HepG2 (cell line): Measurements from ENCODE around the gene SMCHD1. TPM values are rescaled to one million over a fixed set of nuclear protein-coding genes. Genes with fewer than 3 reads are reported as not detected.

Experiments
- ATAC-seq: fragments of 200-7000 bp; cut with Tn5 transposase; 3 replicates; pipeline ENCODE4 v1.9.1; 2020; ENCODE audit warnings: mild to moderate bottlenecking, moderate library complexity
- BruUV-seq: library from RNA; stranded (reverse); fragments of 400-500 nt; replicated peaks from 2 replicates; lab custom pipeline; 2021; lab: Mats Ljungman, UMichigan
- CTCF ChIA-PET: fragments of 300-600 bp; formaldehyde crosslinking; extraction: SDS; loops from one replicate; lab custom pipeline; 2021; ENCODE audit warnings: low total read pairs, inconsistent platforms, low intra/inter-chr PET ratio; lab: Yijun Ruan, JAX
- POLR2A ChIA-PET: fragments of 350-600 bp; sonication (Branson Sonifier 250); formaldehyde crosslinking; loops from one replicate; lab custom pipeline; 2020; ENCODE audit warnings: antibody characterized with exemption, inconsistent platforms; lab: Yijun Ruan, JAX
- DNase-seq: peaks from one replicate; pipeline ENCODE4 v3.0.0-alpha.2; 2015; ENCODE audit warnings: low spot score
- FAIRE-seq: peaks from 3 replicates; lab custom pipeline; 2011; peaks lifted over from hg19 to GRCh38; lab: Jason Lieb, UNC
- H2AFZ ChIP-seq: one replicate; pipeline ENCODE4 v1.6.1; 2011; ENCODE audit warnings: low read length, inconsistent platforms
- H3K27ac ChIP-seq: fragments of 300-600 bp; 3 replicates; pipeline ENCODE4 v1.8.0; 2011; ENCODE audit warnings: mixed run types, mild to moderate bottlenecking, mixed read lengths, low read length, inconsistent platforms; ENCODE audit not compliant: insufficient read depth; ENCODE audit errors: extremely low read length
- H3K27me3 ChIP-seq, 2 experiments: fragments of 200-600 bp in 1 of 2; 2 replicates in 1 of 2; 3 replicates in 1 of 2; pipeline versions ENCODE4 v1.6.0 to v1.8.0; 2011; ENCODE audit warnings: low read length in 2 of 2, mild to moderate bottlenecking in 2 of 2, moderate library complexity in 2 of 2, inconsistent platforms in 1 of 2; ENCODE audit not compliant: insufficient read depth in 2 of 2, control insufficient read depth in 1 of 2
- H3K36me3 ChIP-seq, 2 experiments: fragments of 200-600 bp in 1 of 2; replicated peaks in 1 of 2; 2 replicates in 1 of 2; 3 replicates in 1 of 2; pipeline versions ENCODE4 v1.5.1 to v1.8.0; 2011; ENCODE audit warnings: low read length in 2 of 2, inconsistent platforms in 1 of 2; ENCODE audit not compliant: insufficient read depth in 2 of 2, control insufficient read depth in 1 of 2
- H3K4me1 ChIP-seq: 2 replicates; pipeline ENCODE4 v1.5.1; 2012; ENCODE audit warnings: low read length, inconsistent platforms; ENCODE audit not compliant: insufficient read depth
- H3K4me2 ChIP-seq: 2 replicates; pipeline ENCODE4 v1.6.0; 2011; ENCODE audit warnings: low read depth, low read length, inconsistent platforms
- H3K4me3 ChIP-seq, 3 experiments: fragments of 200-600 bp in 1 of 3; sonication (generic), shearing (Covaris generic) in 1 of 3; replicated peaks in 1 of 3; 2 replicates each; pipeline ENCODE4 v1.5.1; 2011 to 2016; ENCODE audit warnings: low read length in 3 of 3, inconsistent platforms in 2 of 3, low read depth in 2 of 3, mild to moderate bottlenecking in 2 of 3, control low read depth in 1 of 3, mixed read lengths in 1 of 3; ENCODE audit not compliant: insufficient read depth in 1 of 3
- H3K79me2 ChIP-seq: one replicate; pipeline ENCODE4 v1.6.1; 2011; ENCODE audit warnings: low read length, inconsistent platforms; ENCODE audit not compliant: insufficient read depth
- H3K9ac ChIP-seq: 2 replicates; pipeline ENCODE4 v1.6.0; 2011; ENCODE audit warnings: mild to moderate bottlenecking, low read depth, low read length, inconsistent platforms; ENCODE audit not compliant: insufficient read depth
- H3K9me3 ChIP-seq: 2 replicates; pipeline ENCODE4 v1.5.1; 2012; ENCODE audit warnings: mild to moderate bottlenecking, low read length
- H4K20me1 ChIP-seq: 2 replicates; pipeline ENCODE4 v1.6.0; 2011; ENCODE audit warnings: inconsistent platforms, mild to moderate bottlenecking, low read length, moderate library complexity; ENCODE audit not compliant: insufficient read depth
- CBFB ChIP-seq: sonication (generic); formaldehyde crosslinking; IDR thresholded peaks from 2 replicates; pipeline ENCODE4 v1.4.0; 2020; ENCODE audit warnings: missing genetic modification reagents
- CENPT ChIP-seq: sonication (generic); formaldehyde crosslinking; IDR thresholded peaks from 2 replicates; pipeline ENCODE4 v1.8.0; 2022; ENCODE audit warnings: low read depth, mild to moderate bottlenecking, moderate library complexity, missing genetic modification reagents
- CHD4 ChIP-seq: fragments of 200-600 bp; sonication (generic); IDR thresholded peaks from 2 replicates; pipeline ENCODE4 v1.7.0; 2017; ENCODE audit warnings: mild to moderate bottlenecking, low read length, borderline replicate concordance
- HNRNPH1 ChIP-seq: fragments of 200-400 bp; formaldehyde crosslinking; optimal IDR thresholded peaks from 2 replicates; pipeline ENCODE3; 2017; ENCODE audit warnings: mild to moderate bottlenecking, low read depth, low read length
- KLF9 ChIP-seq: IDR thresholded peaks from 2 replicates; pipeline ENCODE4 v1.6.1; 2016; ENCODE audit warnings: low read depth
- RARA ChIP-seq: IDR thresholded peaks from 2 replicates; pipeline ENCODE4 v1.6.1; 2016; ENCODE audit warnings: missing genetic modification reagents, missing compliant biosample characterization
- SCMH1 ChIP-seq: sonication (generic); formaldehyde crosslinking; IDR thresholded peaks from 2 replicates; pipeline ENCODE4 v1.9.0; 2021; ENCODE audit warnings: missing genetic modification reagents, mild to moderate bottlenecking, borderline replicate concordance
- TCF7L2 ChIP-seq: IDR thresholded peaks from 2 replicates; pipeline ENCODE4 v1.6.1; 2011; ENCODE audit warnings: mild to moderate bottlenecking, low read depth, low read length, moderate library complexity
- ZNF256 ChIP-seq: sonication (generic); formaldehyde crosslinking; conservative IDR thresholded peaks from 2 replicates; pipeline ENCODE4 v1.4.0; 2020; ENCODE audit warnings: missing genetic modification reagents
- ZNF367 ChIP-seq: sonication (generic); formaldehyde crosslinking; IDR thresholded peaks from 2 replicates; pipeline ENCODE4 v1.4.0; 2020; ENCODE audit warnings: missing genetic modification reagents, borderline replicate concordance
- ZNF737 ChIP-seq: sonication (generic); formaldehyde crosslinking; IDR thresholded peaks from 2 replicates; pipeline ENCODE4 v1.5.0; 2020; ENCODE audit warnings: missing genetic modification reagents, mild to moderate bottlenecking, borderline replicate concordance
- ZNF850 ChIP-seq: sonication (generic); formaldehyde crosslinking; conservative IDR thresholded peaks from 2 replicates; pipeline ENCODE4 v1.9.0; 2021; ENCODE audit warnings: mild to moderate bottlenecking, missing genetic modification reagents
- ZSCAN9 ChIP-seq: IDR thresholded peaks from 2 replicates; pipeline ENCODE4 v1.6.1; 2016; ENCODE audit warnings: borderline replicate concordance
- in situ Hi-C: cut with HindIII; loops from 2 replicates; pipeline ENCODE4 v1.10.0; 2017; ENCODE audit warnings: low pct_unique_long_range_greater_than_20kb; ENCODE audit not compliant: extremely low pct_ligation_motif_present
- intact Hi-C: fragments of 100-400 bp; cut with micrococcal nuclease; formaldehyde crosslinking; loops from one replicate; pipeline ENCODE4 v1.10.0; 2022; ENCODE audit not compliant: unreplicated experiment
- polyA plus RNA-seq, 8 experiments: library from polyadenylated mRNA; depleted of rRNA in 3 of 8; stranded (reverse) in 7 of 8; unstranded in 1 of 8; fragments of >200 nt; fragmentation: Illumina TruSeq in 4 of 8; extraction: Trizol in 4 of 8; gene quantifications; 2 replicates each; pipeline versions ENCODE4 v1.2.1 to v1.2.3, GENCODE V29; 2011 to 2016; ENCODE audit warnings: low read depth in 4 of 8, missing spikeins in 1 of 8, mixed read lengths in 1 of 8; ENCODE audit not compliant: insufficient read depth in 1 of 8
- total RNA-seq, 5 experiments: library from RNA; depleted of rRNA; stranded (reverse); fragments of >200 nt; fragmentation: Illumina TruSeq; extraction: Trizol; gene quantifications; 2 replicates each; pipeline ENCODE4 v1.2.3, GENCODE V29; 2016; ENCODE audit warnings: low read depth in 1 of 5
- TF ChIP-seq, protein P1 (sequence below): sonication (generic); formaldehyde crosslinking; IDR thresholded peaks from 2 replicates; pipeline ENCODE4 v1.9.0; 2021; ENCODE audit warnings: missing genetic modification reagents, mild to moderate bottlenecking, borderline replicate concordance
- TF ChIP-seq, protein P2 (sequence below): sonication (generic); formaldehyde crosslinking; IDR thresholded peaks from 2 replicates; pipeline ENCODE4 v1.8.0; 2022; ENCODE audit warnings: mild to moderate bottlenecking, missing genetic modification reagents
- TF ChIP-seq, protein P3 (sequence below): sonication (generic); formaldehyde crosslinking; IDR thresholded peaks from 2 replicates; pipeline ENCODE4 v1.5.0; 2020; ENCODE audit warnings: missing genetic modification reagents
- TF ChIP-seq, protein P4 (sequence below): sonication (generic); formaldehyde crosslinking; IDR thresholded peaks from 2 replicates; pipeline ENCODE4 v1.5.0; 2020; ENCODE audit warnings: missing genetic modification reagents, mild to moderate bottlenecking, borderline replicate concordance
- TF ChIP-seq, protein P5 (sequence below): sonication (generic); formaldehyde crosslinking; conservative IDR thresholded peaks from 2 replicates; pipeline ENCODE4 v1.4.0; 2020; ENCODE audit warnings: missing genetic modification reagents

The SMCHD1 gene
- total and polyA plus RNA-seq, 2 of the 13 experiments (the other 11 are each of a cell fraction or from before 2014, with no cell fraction given), result 21.4 to 93.6 TPM

DNA sequence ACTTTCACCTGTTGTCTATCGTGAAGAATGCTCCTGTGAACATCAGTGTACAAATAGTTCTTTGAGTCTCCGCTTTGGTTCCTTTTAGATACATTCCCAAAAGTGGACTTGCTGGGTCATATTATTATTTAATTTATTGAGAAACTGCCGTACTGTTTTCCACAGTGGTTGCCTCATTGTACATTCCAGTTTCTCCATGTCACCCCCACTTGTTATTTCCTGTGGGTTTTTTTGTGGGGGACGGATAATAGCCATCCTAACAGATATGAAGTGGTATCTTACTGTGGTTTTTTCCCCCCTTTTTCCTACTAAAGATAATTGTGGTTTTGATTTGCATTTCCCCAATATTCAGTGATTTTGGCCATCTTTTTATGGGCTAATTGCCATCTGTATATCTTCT, 53.8 kb downstream of the SMCHD1 start (continued):
- no peak for TF ChIP-seq ZSCAN9
- TF ChIP-seq TCF7L2, result no peak
- no peak for TF ChIP-seq ZNF256
- TF ChIP-seq, all 625 proteins: peak for 0

DNA sequence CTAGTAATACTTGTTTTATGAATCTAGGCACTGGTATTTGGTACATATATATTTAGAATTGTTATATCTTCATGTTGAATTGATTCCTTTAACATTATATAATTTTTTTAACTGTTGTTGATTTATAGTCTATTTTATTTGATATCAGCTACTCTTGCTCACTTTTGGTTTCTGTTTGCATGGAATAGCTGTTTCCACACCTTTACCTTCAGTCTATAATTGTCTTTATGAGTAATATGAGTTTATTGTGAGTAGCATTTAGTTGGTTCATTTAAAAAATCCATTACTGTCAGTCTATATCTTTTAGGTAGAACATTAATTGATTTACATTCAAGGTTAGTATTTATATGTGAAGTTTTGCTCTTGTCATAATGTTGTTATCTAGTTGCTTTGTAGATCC, 58.6 kb downstream of the SMCHD1 start:
- ChIA-PET CTCF (no interaction called here), POLR2A (no interaction called here)
- H3K36me3 ChIP-seq, result peaks cover 14 to 74% of the 10 kb centered on the region in 2 experiments
- TF ChIP-seq CHD4 (no peak), RARA (CRISPR knock-in tag) (no peak), CENPT (no peak), ZNF367 (CRISPR knock-in tag) (no peak), KLF9 (CRISPR knock-in tag) (no peak), ZNF850 (CRISPR knock-in tag) (no peak), SCMH1 (CRISPR knock-in tag) (no peak), ZNF737 (CRISPR knock-in tag) (no peak), CBFB (CRISPR knock-in tag) (no peak), HNRNPH1 (no peak)
- TF ChIP-seq, protein P1, sequence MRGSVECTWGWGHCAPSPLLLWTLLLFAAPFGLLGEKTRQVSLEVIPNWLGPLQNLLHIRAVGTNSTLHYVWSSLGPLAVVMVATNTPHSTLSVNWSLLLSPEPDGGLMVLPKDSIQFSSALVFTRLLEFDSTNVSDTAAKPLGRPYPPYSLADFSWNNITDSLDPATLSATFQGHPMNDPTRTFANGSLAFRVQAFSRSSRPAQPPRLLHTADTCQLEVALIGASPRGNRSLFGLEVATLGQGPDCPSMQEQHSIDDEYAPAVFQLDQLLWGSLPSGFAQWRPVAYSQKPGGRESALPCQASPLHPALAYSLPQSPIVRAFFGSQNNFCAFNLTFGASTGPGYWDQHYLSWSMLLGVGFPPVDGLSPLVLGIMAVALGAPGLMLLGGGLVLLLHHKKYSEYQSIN (CRISPR knock-in tag), result no peak
- TF ChIP-seq, protein P2, sequence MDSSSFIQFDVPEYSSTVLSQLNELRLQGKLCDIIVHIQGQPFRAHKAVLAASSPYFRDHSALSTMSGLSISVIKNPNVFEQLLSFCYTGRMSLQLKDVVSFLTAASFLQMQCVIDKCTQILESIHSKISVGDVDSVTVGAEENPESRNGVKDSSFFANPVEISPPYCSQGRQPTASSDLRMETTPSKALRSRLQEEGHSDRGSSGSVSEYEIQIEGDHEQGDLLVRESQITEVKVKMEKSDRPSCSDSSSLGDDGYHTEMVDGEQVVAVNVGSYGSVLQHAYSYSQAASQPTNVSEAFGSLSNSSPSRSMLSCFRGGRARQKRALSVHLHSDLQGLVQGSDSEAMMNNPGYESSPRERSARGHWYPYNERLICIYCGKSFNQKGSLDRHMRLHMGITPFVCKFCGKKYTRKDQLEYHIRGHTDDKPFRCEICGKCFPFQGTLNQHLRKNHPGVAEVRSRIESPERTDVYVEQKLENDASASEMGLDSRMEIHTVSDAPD (CRISPR knock-in tag), result no peak
- TF ChIP-seq, protein P3, sequence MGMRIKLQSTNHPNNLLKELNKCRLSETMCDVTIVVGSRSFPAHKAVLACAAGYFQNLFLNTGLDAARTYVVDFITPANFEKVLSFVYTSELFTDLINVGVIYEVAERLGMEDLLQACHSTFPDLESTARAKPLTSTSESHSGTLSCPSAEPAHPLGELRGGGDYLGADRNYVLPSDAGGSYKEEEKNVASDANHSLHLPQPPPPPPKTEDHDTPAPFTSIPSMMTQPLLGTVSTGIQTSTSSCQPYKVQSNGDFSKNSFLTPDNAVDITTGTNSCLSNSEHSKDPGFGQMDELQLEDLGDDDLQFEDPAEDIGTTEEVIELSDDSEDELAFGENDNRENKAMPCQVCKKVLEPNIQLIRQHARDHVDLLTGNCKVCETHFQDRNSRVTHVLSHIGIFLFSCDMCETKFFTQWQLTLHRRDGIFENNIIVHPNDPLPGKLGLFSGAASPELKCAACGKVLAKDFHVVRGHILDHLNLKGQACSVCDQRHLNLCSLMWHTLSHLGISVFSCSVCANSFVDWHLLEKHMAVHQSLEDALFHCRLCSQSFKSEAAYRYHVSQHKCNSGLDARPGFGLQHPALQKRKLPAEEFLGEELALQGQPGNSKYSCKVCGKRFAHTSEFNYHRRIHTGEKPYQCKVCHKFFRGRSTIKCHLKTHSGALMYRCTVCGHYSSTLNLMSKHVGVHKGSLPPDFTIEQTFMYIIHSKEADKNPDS (CRISPR knock-in tag), result no peak
- TF ChIP-seq, protein P4, sequence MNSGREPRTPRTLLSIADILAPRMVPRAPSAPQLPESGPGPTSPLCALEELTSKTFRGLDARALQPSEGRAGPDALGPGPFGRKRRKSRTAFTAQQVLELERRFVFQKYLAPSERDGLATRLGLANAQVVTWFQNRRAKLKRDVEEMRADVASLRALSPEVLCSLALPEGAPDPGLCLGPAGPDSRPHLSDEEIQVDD (CRISPR knock-in tag), result no peak
- TF ChIP-seq, protein P5, sequence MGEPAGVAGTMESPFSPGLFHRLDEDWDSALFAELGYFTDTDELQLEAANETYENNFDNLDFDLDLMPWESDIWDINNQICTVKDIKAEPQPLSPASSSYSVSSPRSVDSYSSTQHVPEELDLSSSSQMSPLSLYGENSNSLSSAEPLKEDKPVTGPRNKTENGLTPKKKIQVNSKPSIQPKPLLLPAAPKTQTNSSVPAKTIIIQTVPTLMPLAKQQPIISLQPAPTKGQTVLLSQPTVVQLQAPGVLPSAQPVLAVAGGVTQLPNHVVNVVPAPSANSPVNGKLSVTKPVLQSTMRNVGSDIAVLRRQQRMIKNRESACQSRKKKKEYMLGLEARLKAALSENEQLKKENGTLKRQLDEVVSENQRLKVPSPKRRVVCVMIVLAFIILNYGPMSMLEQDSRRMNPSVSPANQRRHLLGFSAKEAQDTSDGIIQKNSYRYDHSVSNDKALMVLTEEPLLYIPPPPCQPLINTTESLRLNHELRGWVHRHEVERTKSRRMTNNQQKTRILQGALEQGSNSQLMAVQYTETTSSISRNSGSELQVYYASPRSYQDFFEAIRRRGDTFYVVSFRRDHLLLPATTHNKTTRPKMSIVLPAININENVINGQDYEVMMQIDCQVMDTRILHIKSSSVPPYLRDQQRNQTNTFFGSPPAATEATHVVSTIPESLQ (CRISPR knock-in tag), result no peak

More for the DNA sequence above, 58.6 kb downstream of the SMCHD1 start:
- peaks cover 24% of the 10 kb centered on the region for H3K79me2 ChIP-seq
- no peak for ATAC-seq
- no TSS peak for BruUV-seq
- no peak overlapping the region for H3K9ac ChIP-seq
- no peaks in the 10 kb centered on the region for H4K20me1 ChIP-seq
- H3K27ac ChIP-seq, result no peak overlapping the region
- H3K4me2 ChIP-seq, result no peak overlapping the region
- H3K4me3 ChIP-seq, result no peak overlapping the region
- no peaks in the 10 kb centered on the region for H3K9me3 ChIP-seq
- FAIRE-seq, result no peak
- intact Hi-C loops, result no loop called here
- in situ Hi-C loops, result no loop called here
- no peak overlapping the region for H2AFZ ChIP-seq
- H3K4me1 ChIP-seq, result 0 out of 2 replicates have a peak, but pooled peaks cover 13% of the 10 kb centered on the region
- H3K27me3 ChIP-seq, result no peaks in the 10 kb centered on the region; a peak in 1 of 5 replicates
- no peak for DNase-seq
